ENCODE data around the gene GET4.

GRCh38 chr7:830069-830468, 46.3 kb upstream of the GET4 start:
- no peak for TF ChIP-seq CTCF (IDR thresholded peaks at IDR 0.05)
- no peak for TF ChIP-seq POLR2A (IDR thresholded peaks at IDR 0.05)

Measured in right lobe of liver (tissue), 4 donors.